ENCODE data around the gene MYH14.

- no peak for TF ChIP-seq ZNF3 (CRISPR knock-in tag; IDR thresholded peaks at IDR 0.05)
- TF ChIP-seq SP1 (IDR thresholded peaks at IDR 0.05) = no peak
- TF ChIP-seq SP1 (CRISPR knock-in tag; IDR thresholded peaks at IDR 0.05) = no peak
- no peak for TF ChIP-seq TBL1XR1 (IDR thresholded peaks at IDR 0.05; ENCODE audit: borderline replicate concordance, low read length, partially characterized antibody)
- no peak for TF ChIP-seq POLR2A (IDR thresholded peaks at IDR 0.05; ENCODE audit: insufficient read depth in 1 of 2, low read depth in 2 of 2, low read length in 2 of 2)
These were observed 76.7 kb downstream of the MYH14 start for GRCh38 chr19:50280074-50280473.
